Activated T-helper 9 cell treated with anti-CD3 and anti-CD28 coated beads, Interleukin-2, amount 50 U/mL, for 16 hours (primary cell): ENCODE measurements around the gene LAMA3.

Source experiments
- DNase-seq: peaks from one replicate; pipeline ENCODE4 v3.0.0-alpha.2; 2020; ENCODE audit warnings: low read depth

Gene LAMA3

DNA sequence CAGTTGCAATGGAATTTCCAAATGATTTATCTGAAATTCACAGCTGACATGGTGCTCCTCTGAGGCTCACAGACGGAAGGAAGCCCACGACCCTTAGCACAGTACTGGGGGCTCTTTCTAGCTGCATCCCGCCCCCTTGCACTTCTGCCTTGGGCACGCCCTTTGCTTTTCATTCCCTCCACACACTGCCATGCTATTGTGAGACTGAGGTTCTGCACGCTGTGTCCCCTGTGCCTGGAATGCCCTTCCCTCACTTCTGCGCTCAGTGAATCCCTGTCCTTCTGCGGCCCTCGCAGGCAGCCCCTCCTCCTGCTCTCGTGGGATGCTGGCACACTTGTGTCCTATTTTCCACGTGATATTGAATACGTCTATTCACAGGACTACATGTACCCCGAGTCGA, 189.9 kb downstream of the LAMA3 start:
- DNase-seq = no peak

GRCh38 chr18:23879544-23879943, 190.3 kb downstream of the LAMA3 start:
- no peak for DNase-seq

GRCh38 chr18:23879966-23880565, 190.8 kb downstream of the LAMA3 start:
- no peak for DNase-seq

GRCh38 chr18:23880931-23881617, 191.8 kb downstream of the LAMA3 start:
- DNase-seq = no peak

DNA sequence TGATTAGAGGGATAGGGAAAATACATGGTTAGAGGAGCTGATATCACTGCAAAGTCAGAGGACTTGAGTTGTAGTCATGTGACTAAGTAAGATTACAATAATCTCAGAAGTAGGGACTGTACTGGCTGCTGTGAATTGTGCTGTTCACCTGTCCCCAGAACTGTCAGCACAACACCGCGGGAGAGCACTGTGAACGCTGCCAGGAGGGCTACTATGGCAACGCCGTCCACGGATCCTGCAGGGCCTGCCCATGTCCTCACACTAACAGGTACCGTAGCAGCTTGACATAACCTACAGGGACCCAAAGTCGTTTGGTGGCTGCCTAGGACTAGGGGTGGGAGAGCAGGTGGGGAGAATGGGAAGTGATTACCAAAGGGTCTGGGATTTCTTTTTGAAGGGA, 192.5 kb downstream of the LAMA3 start:
- no peak for DNase-seq

DNA sequence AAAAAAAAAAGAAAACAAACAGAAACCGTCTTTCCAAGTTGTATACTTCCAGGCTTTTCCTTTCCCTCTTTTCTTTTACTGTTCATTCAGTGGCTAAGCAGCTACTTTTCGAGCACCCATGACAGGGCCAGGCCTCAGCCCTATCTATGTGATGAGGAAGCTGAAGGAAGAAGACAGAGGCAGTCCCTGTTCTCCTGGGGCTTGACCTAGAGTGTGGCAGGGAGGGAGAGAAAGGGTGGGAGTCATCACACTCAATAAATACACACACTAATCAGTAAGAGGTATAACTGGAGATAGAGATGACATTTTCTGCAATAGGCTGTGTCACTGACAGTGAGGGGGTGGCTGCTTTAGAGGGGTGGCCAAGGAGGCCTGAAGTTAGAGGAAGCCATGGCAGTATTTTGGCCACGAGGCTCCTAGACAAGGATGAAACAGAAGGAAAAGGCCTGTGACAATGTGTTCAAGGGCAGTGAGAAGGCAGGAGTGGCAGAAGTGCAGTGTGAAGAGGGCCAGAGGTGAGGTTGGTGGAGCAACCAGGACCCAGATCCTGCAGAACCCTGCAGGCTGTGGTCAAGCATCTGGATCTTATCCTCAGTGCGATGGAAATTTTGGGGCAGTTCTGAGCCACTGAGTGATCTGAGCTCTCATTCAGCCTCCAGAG, 193.5 kb downstream of the LAMA3 start:
- DNase-seq = no peak

GRCh38 chr18:23883277-23883790, 194.1 kb downstream of the LAMA3 start:
- no peak for DNase-seq

- DNase-seq = no peak
Observed at GRCh38 chr18:23884681-23885375, 195.6 kb downstream of the LAMA3 start.

DNA sequence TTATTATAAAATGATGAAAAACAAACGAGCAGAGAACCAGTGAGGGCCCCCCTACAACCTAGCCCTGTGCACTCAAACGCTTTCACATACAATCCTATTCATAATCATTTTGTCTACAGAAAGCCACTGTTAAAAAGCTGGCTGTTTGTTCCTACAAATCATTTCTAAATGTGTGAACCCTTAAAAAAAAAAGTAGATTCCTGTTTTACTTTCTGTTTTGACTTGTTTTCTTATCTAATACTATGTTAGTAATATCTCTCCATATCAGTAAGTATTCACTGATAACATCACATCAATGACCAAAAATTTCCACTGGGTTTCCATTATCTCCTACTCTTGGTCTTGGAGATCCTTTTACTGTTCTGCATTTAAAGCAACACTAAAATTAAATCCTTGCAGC, 196.5 kb downstream of the LAMA3 start:
- DNase-seq = no peak

- DNase-seq = no peak
Observed at GRCh38 chr18:23887035-23887434, 197.8 kb downstream of the LAMA3 start.

DNA sequence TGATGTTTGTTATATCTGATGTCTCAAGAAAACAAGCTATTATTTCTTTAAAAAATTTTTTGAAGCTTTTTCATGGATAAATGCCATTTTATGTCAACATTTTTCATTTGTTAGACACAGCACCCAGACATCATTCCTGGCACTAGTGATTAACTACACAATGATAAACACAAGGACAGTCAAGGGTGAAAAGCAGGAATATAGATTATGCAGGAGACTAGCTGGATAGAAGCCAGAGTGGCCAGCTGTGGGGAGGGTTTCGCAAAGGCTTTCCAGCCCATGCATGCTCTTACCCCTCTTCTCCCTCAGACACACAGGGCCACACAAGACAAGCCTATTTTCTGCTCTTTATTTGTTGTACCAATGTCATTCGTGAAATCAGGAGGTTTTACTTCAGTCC, 198.2 kb downstream of the LAMA3 start:
- DNase-seq = no peak

DNA sequence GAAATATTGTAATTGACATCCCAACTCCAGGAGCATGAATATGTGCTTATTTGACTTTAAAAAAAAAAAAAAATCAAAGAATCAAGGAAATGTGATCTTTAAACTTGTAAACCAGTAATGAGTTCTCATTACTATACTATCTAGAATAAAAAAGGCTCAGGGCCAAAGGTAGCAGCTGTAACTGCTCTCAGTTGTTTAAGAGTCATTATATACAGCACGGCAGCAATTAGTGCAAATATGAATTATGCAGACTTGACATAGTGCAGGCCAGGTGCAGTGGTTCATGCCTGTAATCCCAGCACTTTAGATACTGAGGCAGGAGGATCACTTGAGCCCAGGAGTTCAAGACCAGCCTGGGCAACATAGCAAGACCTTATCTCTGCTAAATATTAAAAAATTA, 199.6 kb downstream of the LAMA3 start:
- DNase-seq = no peak

GRCh38 chr18:23889907-23890306, 200.7 kb downstream of the LAMA3 start:
- DNase-seq = no peak

DNA sequence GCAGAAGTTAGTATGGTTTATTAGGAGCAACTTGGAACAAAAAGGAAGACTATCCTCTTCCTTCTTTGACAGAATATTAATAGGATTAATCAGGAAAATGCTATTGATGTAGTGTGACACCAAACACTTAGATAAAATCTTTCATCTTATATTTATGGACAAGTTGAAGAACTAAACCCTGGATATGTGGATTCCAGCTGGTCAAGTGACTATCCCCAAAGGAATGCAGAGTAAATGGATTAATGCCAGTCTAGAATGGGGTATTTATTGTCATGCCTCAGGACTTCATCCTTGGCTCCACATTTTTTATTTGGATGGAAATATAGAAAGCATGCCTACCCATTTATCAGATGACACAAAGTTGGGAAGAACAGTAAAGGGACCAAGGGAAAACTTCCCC, 201.3 kb downstream of the LAMA3 start:
- DNase-seq = no peak

- DNase-seq = no peak
Observed at GRCh38 chr18:23893653-23894052, 204.4 kb downstream of the LAMA3 start.

GRCh38 chr18:23894661-23895175, 205.5 kb downstream of the LAMA3 start:
- no peak for DNase-seq

- no peak for DNase-seq
Observed at GRCh38 chr18:23897291-23897690, 208.0 kb downstream of the LAMA3 start.

- DNase-seq = no peak
Observed at GRCh38 chr18:23897733-23898132, 208.5 kb downstream of the LAMA3 start.

DNA sequence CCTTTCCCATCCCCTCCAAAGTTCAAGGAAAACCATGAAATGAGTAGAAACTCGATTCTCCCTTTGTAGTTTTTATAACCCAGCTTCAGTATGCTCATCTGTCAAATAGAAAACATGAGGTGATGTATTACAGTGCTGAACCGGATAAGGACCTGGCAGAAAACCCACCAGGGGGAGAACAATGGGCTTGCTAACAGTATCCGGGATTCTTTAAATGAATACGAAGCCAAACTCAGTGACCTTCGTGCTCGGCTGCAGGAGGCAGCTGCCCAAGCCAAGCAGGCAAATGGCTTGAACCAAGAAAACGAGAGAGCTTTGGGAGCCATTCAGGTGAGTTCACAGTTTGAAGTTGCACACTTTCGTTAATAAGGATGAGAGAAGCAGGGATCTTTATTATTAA, 211.7 kb downstream of the LAMA3 start:
- no peak for DNase-seq

GRCh38 chr18:23902396-23902795, 213.1 kb downstream of the LAMA3 start:
- no peak for DNase-seq

DNA sequence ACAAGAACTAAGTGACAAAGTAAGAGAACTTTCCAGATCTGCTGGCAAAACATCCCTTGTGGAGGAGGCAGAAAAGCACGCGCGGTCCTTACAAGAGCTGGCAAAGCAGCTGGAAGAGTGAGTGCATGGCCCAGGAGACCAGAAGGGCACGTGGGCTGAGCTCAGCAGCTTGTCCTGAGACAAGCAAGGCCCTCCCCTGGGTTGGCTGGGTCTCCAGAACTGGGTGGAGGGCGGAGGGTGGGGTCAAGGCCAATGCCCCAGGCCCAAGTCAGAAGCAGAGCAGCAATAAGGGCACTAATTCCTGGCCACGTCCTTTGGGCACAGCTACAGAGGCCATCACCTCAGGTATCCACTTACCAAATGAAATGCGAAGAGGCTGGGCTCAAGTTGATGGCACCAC, 214.7 kb downstream of the LAMA3 start:
- no peak for DNase-seq

GRCh38 chr18:23906658-23907057, 217.4 kb downstream of the LAMA3 start:
- no peak for DNase-seq

- no peak for DNase-seq
Observed at GRCh38 chr18:23908827-23909226, 219.6 kb downstream of the LAMA3 start.
